Type B pancreatic cell (in vitro differentiated cells): ENCODE results near the gene DOCK10. TPM values are rescaled to one million over a fixed set of nuclear protein-coding genes. Genes with fewer than 3 reads are reported as not detected.

ENCODE experiments used
- DNase-seq: peaks from one replicate; pipeline ENCODE4 v3.0.0; 2021; ENCODE audit warnings: mixed read lengths; ENCODE audit not compliant: unreplicated experiment; ENCODE audit errors: extremely low spot score
- H3K27ac Mint-ChIP-seq: 2 replicates; pipeline ENCODE4 v1.8.0; 2021; ENCODE audit warnings: mild to moderate bottlenecking, mixed read lengths
- H3K27me3 Mint-ChIP-seq: 2 replicates; pipeline ENCODE4 v1.8.0; 2021; ENCODE audit warnings: mixed read lengths
- H3K36me3 Mint-ChIP-seq: 2 replicates; pipeline ENCODE4 v1.8.0; 2021; ENCODE audit warnings: mixed read lengths
- H3K4me1 Mint-ChIP-seq: one replicate; pipeline ENCODE4 v1.8.0; 2021; ENCODE audit warnings: mixed read lengths; ENCODE audit not compliant: unreplicated experiment
- H3K4me3 Mint-ChIP-seq: 2 replicates; pipeline ENCODE4 v1.8.0; 2021; ENCODE audit warnings: mild to moderate bottlenecking, mixed read lengths
- H3K9me3 Mint-ChIP-seq: 2 replicates; pipeline ENCODE4 v1.8.0; 2021; ENCODE audit warnings: mixed read lengths
- CTCF ChIP-seq: fragments of 200-600 bp; sonication (generic); conservative IDR thresholded peaks from 2 replicates; pipeline ENCODE4 v1.5.0; 2021; ENCODE audit warnings: antibody characterized with exemption, mild to moderate bottlenecking
- total RNA-seq: library from RNA; stranded (reverse); gene quantifications from 2 replicates; pipeline ENCODE4 v1.2.1, GENCODE V29; 2021; ENCODE audit warnings: low replicate concordance

DOCK10 gene
- total RNA-seq, 1 donor from 2014 or later = 3.5 TPM

DNA sequence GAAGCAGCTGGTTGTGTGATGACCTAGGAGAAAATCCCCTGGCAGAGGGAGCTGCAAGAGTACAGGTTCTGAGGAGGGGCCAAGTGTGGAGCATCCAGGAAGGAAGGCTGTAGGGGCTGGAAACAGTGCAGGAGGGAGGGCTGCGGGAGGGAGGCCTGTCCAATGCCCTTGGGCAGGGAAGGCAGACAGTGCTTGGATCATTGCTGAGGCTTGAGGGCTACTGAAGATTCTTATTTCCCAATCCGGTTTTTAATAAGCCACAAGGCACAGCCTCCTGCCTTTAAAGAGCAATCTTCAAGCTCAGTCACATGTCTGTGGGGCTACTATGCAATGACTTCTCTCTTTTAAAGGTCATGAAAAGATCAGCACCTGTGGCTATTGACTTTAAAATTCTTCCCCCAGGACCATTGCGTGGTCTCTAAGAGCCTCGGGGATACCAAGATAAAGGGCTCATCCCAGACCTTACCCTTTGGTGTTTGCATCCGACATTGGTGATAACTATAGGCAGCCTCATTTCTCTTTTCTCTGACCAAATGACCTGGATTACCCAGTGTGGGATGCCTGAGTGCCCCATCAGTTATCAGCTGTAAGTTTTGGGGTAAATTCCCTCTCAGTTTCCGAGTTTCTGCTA lies 149.6 kb downstream of the DOCK10 start:
- H3K27me3 Mint-ChIP-seq = peaks cover 3% of the 10 kb centered on the region

DNA sequence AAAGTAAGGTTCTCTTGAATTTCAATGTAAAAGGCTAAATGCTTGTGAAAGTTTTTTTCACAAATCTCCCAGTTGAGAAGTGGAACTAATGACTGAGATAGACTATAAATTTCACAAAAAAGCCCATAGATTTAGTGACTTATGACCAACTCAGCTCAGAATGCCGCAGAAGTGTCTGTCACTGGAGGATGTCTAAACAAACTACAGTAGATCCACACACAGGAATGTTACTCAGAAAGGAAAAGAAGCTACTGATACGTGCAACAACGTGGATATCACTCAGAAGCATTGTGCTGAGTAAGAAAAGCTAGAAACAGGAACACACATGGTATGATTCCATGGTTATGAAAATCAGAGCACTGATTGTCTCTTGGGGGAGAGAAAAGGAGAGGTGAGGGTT lies 151.9 kb downstream of the DOCK10 start:
- no peak overlapping the region for H3K4me3 Mint-ChIP-seq
- H3K4me1 Mint-ChIP-seq = no peaks in the 10 kb centered on the region
- TF ChIP-seq CTCF = no peak
- H3K27me3 Mint-ChIP-seq = peaks cover 3% of the 10 kb centered on the region
- no peaks in the 10 kb centered on the region for H3K9me3 Mint-ChIP-seq
- no peak for DNase-seq
- H3K36me3 Mint-ChIP-seq = no peaks in the 10 kb centered on the region
- no peak overlapping the region for H3K27ac Mint-ChIP-seq

More for the DNA sequence above, 149.6 kb downstream of the DOCK10 start:
- Mint-ChIP-seq H3K4me3 (no peak overlapping the region), H3K36me3 (no peaks in the 10 kb centered on the region), H3K4me1 (no peaks in the 10 kb centered on the region), H3K27ac (no peak overlapping the region), H3K9me3 (no peaks in the 10 kb centered on the region)
- no peak for DNase-seq
- no peak for TF ChIP-seq CTCF

DNA sequence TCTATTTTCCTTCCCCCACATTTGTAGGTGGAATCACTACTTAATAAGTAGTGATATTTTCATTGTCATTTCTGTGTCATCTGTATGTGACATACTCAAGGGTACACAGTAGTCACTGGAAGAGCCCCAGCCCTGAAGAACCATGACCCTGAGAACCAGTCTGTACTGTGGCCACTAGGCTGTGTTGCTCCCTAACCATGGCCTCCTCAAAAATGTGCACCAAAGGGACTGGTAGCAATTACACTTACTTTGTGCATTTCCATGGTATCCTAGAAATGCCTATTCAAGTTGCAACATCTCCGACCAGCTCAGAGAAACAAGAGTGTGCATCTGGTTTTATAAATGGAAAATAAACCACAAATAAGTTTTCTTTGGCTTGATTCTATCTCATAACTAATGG lies 155.1 kb downstream of the DOCK10 start:
- DNase-seq = no peak
- no peaks in the 10 kb centered on the region for H3K4me1 Mint-ChIP-seq
- H3K27me3 Mint-ChIP-seq = no peaks in the 10 kb centered on the region
- no peak overlapping the region for H3K27ac Mint-ChIP-seq
- H3K4me3 Mint-ChIP-seq = no peak overlapping the region
- H3K36me3 Mint-ChIP-seq = no peaks in the 10 kb centered on the region
- H3K9me3 Mint-ChIP-seq = no peaks in the 10 kb centered on the region
- no peak for TF ChIP-seq CTCF

GRCh38 chr2:224885836-224886547 lies 156.3 kb downstream of the DOCK10 start:
- Mint-ChIP-seq H3K4me3 (no peak overlapping the region), H3K9me3 (no peaks in the 10 kb centered on the region), H3K36me3 (no peaks in the 10 kb centered on the region), H3K27ac (no peak overlapping the region), H3K4me1 (no peaks in the 10 kb centered on the region), H3K27me3 (no peaks in the 10 kb centered on the region)
- DNase-seq = no peak
- TF ChIP-seq CTCF = no peak

- H3K36me3 Mint-ChIP-seq = no peaks in the 10 kb centered on the region
- H3K4me1 Mint-ChIP-seq = no peaks in the 10 kb centered on the region
- no peaks in the 10 kb centered on the region for H3K27me3 Mint-ChIP-seq
- H3K27ac Mint-ChIP-seq = no peak overlapping the region
- no peak for DNase-seq
- no peak for TF ChIP-seq CTCF
- no peak overlapping the region for H3K4me3 Mint-ChIP-seq
- no peaks in the 10 kb centered on the region for H3K9me3 Mint-ChIP-seq
These were observed 157.0 kb downstream of the DOCK10 start for GRCh38 chr2:224885291-224885690.
